GM18861 (cell line): ENCODE results near the gene SYT15.
"Not testable (repeated sequence)": the region's sequence is repeated elsewhere in the genome, so short reads cannot be mapped to it uniquely, and the experiment has no call there.

ENCODE experiments used
- ATAC-seq: cut with Tn5 transposase; IDR thresholded peaks from one replicate; pipeline ENCODE4 v1.9.1; 2021; ENCODE audit not compliant: unreplicated experiment

SYT15 gene

GRCh38 chr10:46556515-46557318, 22.2 kb upstream of the SYT15 start, which contains the start of gene GPRIN2:
GPRIN2 (minus strand) TSS chr10:46556658; CDS start chr10:46550736, 5,922 bp downstream.
- no peak for ATAC-seq

GRCh38 chr10:46557319-46558121, 21.4 kb upstream of the SYT15 start:
- no peak for ATAC-seq

GRCh38 chr10:46558122-46558391, 20.9 kb upstream of the SYT15 start:
- no peak for ATAC-seq

GRCh38 chr10:46558392-46559185, 20.3 kb upstream of the SYT15 start:
- ATAC-seq, result no peak

- no peak for ATAC-seq
Measured at GRCh38 chr10:46559231-46559671, 19.7 kb upstream of the SYT15 start.

- no peak for ATAC-seq
Measured at GRCh38 chr10:46560381-46560780, 18.5 kb upstream of the SYT15 start.

GRCh38 chr10:46560952-46561351, 18.0 kb upstream of the SYT15 start:
- ATAC-seq, result no peak

- not testable (repeated sequence) for ATAC-seq
Measured at GRCh38 chr10:46565591-46566332, 13.2 kb upstream of the SYT15 start.

- not testable (repeated sequence) for ATAC-seq
Measured at GRCh38 chr10:46567151-46567550, 11.8 kb upstream of the SYT15 start.

GRCh38 chr10:46570655-46571054, 8.3 kb upstream of the SYT15 start:
- not testable (repeated sequence) for ATAC-seq

- not testable (repeated sequence) for ATAC-seq
Measured at GRCh38 chr10:46572765-46573164, 6.2 kb upstream of the SYT15 start.

- ATAC-seq, result not testable (repeated sequence)
Measured at GRCh38 chr10:46573314-46573713, 5.6 kb upstream of the SYT15 start.

GRCh38 chr10:46573884-46574283, 5.0 kb upstream of the SYT15 start:
- not testable (repeated sequence) for ATAC-seq

- ATAC-seq, result not testable (repeated sequence)
Measured at GRCh38 chr10:46577624-46578473, 1.1 kb upstream of the SYT15 start.

- ATAC-seq, result not testable (repeated sequence)
Measured at GRCh38 chr10:46579378-46579777, 450 bp downstream of the SYT15 start.

- ATAC-seq, result not testable (repeated sequence)
Measured at GRCh38 chr10:46581997-46582396, 3.1 kb downstream of the SYT15 start.

GRCh38 chr10:46582568-46582967, 3.6 kb downstream of the SYT15 start:
- not testable (repeated sequence) for ATAC-seq

GRCh38 chr10:46584196-46584595, 5.3 kb downstream of the SYT15 start:
- not testable (repeated sequence) for ATAC-seq

GRCh38 chr10:46585246-46585645, 6.3 kb downstream of the SYT15 start:
- not testable (repeated sequence) for ATAC-seq

GRCh38 chr10:46587546-46587945, 8.6 kb downstream of the SYT15 start:
- ATAC-seq, result not testable (repeated sequence)
